Upper lobe of left lung (tissue), 4 donors: ENCODE results near the gene LHFPL2.

Source experiments
- POLR2A ChIP-seq, 4 donors: fragments of 450-650 bp; IDR thresholded peaks; one replicate each; pipeline ENCODE4 v1.5.1; 2016 to 2017; ENCODE audit warnings: antibody characterized with exemption in 4 of 4, mild to moderate bottlenecking in 2 of 4
- POLR2AphosphoS5 ChIP-seq, 2 donors: sonication (generic); formaldehyde crosslinking; IDR thresholded peaks; one replicate each; pipeline ENCODE4 v1.5.1; 2017; ENCODE audit warnings: antibody characterized with exemption in 2 of 2
- TF ChIP-seq, protein P1 (sequence below), 6 experiments: fragments of 450-650 bp in 4 of 6; fragments of 200-600 bp in 2 of 6; sonication (generic) in 2 of 6; IDR thresholded peaks; one replicate each; pipeline ENCODE4 v1.5.1; 2016 to 2019; ENCODE audit warnings: antibody characterized with exemption in 6 of 6

DNA sequence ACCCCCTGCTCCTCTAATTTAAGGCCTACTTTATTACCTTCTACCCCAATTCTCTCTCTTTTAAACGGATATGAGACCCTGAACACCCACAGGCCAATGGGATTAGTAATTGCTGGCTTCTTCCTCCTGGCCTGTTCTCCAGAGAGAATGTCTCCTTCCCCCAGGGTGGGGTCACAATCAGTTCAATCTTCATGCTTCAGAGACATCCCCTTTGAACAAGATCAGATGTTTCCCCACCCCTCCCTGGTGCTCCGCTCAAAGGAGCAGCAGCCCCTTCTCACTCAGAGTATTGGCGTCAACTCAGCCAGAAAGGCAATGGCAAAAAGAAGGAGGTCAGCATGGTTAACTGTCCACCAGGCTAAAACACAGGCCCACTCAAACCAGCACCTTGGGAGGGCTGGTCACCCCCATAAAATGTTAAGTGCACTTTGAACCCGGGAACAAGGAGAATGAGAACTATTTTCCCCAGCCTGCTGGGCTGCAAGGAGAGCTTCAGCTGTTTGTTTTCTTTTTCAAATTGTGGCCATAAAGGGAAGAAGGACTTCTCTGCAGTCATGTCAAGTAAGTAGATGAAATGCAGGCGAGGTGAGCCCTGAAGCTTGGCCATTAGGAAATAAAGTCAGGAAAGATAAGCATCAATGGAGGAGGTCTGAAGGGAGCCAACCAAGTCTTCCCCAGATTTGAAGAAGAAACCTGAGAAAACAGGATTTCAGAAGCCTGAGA is 20.1 kb downstream of the LHFPL2 start:
- TF ChIP-seq, protein P1, sequence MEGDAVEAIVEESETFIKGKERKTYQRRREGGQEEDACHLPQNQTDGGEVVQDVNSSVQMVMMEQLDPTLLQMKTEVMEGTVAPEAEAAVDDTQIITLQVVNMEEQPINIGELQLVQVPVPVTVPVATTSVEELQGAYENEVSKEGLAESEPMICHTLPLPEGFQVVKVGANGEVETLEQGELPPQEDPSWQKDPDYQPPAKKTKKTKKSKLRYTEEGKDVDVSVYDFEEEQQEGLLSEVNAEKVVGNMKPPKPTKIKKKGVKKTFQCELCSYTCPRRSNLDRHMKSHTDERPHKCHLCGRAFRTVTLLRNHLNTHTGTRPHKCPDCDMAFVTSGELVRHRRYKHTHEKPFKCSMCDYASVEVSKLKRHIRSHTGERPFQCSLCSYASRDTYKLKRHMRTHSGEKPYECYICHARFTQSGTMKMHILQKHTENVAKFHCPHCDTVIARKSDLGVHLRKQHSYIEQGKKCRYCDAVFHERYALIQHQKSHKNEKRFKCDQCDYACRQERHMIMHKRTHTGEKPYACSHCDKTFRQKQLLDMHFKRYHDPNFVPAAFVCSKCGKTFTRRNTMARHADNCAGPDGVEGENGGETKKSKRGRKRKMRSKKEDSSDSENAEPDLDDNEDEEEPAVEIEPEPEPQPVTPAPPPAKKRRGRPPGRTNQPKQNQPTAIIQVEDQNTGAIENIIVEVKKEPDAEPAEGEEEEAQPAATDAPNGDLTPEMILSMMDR (IDR thresholded peaks at IDR 0.05), result no peak
- no peak for TF ChIP-seq POLR2A (IDR thresholded peaks at IDR 0.05)
- TF ChIP-seq POLR2AphosphoS5 (IDR thresholded peaks at IDR 0.05), result no peak
